HG03159 (cell line): ENCODE results near the gene PLD2.

Experiments used
- ATAC-seq: cut with Tn5 transposase; IDR thresholded peaks from one replicate; pipeline ENCODE4 v1.9.1; 2021; ENCODE audit warnings: mild to moderate bottlenecking, moderate library complexity; ENCODE audit not compliant: unreplicated experiment

PLD2 gene

GRCh38 chr17:4832829-4833177, 25.9 kb downstream of the PLD2 start:
- peak; percentile 9 for ATAC-seq

DNA sequence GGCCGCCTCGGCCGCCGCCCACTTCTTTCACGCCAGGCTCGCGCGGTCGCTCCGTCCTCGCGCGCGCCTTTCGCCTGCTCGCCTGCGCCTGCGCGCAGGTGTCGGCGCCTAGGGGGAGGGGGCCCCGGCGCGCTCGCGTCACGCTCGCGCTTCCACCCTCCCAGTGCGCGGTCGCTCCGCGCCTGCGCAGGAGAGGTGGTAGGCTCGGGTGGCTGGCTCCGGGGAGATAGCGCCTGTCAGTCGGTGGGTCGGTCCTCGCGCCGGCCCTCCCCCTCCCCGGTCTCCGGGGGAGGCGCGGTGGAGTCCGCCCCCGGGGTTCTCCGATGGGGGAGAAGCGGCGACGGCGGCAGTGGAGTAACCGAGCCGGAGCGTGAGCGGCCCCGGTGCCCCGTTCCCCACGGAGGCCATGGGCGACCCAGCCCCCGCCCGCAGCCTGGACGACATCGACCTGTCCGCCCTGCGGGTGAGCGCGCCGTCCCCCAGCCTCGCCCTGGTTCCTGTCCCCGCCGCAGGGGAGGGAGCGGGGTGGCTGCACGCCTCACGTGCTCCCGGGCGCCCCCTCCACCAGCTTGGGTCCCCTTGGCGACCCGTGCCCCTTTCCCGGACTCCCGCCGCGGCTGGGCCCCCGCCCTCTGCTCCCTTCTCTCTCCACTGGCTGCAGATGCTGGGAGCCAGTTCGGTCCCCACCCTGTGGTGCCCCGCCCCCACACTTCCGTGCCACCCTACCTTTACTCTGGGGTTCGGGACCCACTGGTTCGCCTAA, 26.4 kb downstream of the PLD2 start, which contains the start of gene MINK1:
MINK1 (plus strand) TSS at position 163 of the 763 bp plus-strand sequence; CDS start at position 407, 244 bp downstream.
- peak; percentile 78 for ATAC-seq

DNA sequence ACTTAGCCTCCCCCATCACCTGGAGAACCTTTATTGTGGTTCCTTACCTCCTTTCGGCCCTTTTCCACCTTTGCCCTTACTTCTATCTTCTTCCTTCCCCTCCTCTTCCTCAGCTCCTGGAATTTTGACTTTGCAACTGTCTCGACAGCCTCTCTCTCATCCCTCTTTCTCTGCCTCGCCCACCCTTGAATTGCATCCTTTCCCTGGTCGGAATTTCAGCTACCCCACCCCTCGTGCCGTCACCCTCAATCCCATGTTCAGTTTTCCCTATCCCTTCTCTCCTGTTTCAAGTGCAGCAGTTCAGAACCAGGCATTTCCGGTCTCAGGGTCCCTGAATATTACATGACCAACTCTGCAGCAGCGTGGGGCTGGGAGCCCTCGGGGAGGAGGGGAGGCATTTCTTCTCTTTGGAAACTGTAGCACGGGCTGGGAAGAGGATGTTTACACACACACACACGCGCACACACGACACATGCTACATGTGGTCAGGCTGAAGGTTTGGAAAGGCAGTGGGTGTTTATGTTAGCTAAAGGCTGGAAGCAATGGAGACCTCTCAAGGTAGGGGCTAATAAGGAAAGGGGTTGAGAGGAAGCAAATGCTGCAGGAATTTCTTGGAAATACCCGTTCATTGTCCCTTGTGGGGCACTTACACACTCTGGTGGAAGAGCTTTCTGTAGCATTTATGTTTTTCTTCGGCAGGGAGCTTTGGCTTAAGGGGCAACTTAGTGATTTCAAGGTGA, 27.2 kb downstream of the PLD2 start:
- no peak for ATAC-seq

DNA sequence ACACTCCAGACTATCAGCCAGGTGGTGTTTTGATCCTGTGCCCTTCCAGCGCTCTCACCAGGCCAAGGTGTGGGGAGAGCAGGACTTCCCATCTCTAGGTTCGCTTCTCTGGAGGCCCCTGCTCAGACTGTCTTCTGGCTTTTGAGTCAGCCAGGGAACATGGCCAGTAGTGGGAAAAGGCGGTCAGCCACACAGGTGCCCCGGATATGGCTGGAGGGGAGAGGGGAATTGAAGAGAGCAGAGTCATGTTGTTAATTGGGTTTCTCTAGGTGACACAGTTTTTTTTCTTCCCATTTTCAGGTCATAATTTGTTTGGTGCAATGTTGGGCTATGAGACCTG, 27.7 kb downstream of the PLD2 start:
- no peak for ATAC-seq

DNA sequence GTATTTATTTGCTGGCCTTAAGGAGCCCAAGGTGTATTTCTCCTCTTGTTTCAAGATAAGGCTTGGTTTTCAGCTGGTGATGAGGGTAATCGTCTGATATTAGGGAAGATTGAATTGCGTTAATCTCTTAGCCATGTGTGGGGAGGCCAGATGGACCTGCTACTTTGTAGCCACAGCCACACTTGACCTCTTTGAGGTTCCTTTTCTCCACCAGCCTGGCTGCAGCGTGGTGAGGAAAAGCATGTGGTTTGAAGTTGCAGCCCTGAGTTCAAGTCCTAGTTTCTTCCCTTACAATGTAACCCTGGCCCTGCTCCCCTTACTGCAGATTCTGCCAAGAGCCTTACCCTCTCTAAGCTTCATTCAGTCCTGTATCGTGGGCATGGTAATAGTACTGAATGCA, 29.3 kb downstream of the PLD2 start:
- no peak for ATAC-seq

- no peak for ATAC-seq
Measured at GRCh38 chr17:4837471-4838308, 30.7 kb downstream of the PLD2 start.

GRCh38 chr17:4838309-4838785, 31.4 kb downstream of the PLD2 start:
- no peak for ATAC-seq

DNA sequence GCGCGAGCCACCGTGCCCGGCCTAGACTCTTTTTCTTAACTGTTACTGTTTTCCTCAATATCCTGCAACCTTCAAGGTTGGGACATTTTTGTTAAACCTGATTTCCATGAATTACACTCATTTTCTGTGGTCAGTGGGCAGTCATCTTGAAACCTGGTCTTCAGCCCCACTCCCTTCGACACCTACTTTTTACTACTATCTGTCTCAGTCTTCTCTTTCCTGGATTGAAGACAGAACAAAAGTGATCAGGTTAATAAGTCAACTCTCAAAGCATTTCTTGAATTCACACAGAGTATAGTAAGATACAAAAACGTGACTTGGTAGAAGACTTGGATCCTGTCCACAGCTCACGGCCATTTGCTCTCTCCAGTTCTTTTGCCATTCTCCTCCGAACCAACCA, 32.3 kb downstream of the PLD2 start:
- no peak for ATAC-seq

DNA sequence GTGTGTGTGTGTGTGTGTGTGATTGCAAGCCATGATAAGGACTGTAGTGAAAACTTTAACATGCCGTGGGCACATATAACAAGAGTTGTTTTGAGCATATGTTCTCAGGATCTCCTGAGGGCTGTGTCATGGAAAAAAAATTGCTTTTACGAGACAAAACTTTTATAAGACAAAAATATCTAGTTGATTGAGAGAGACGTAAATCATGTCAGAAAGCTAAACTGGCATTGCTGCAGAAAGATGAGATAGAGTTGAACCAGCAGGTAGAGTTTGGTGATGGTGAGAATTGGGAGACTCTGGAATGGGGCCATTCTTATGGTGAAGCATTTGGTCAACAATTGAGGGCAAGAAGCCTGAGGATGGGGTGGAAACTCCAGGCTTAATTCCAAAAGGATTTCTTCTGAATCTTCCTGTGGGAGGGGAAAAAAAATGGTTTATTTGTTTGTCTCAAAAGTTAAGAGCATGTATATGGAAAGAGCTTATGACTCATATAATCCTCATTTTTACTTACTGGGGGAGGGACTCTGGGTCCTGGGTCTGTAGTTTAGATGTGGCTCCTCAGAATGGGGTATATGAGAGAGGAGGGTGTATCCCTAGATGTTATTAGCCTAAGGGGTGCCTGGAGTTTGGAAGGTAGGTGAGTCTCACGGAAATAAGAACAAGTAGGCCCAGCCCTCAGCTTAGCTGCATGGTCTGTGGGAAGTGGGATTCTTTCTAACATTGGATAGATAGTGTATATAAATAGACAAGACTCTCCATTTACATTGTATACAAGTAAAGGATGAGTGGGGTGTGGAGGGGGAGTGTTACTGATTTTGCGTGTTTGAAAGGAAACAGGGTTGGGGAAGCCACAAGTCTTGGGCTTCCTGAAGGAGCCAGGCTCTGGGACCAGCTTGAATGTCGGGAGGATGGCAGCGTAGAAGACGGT, 33.3 kb downstream of the PLD2 start:
- no peak for ATAC-seq

GRCh38 chr17:4840893-4841242, 33.9 kb downstream of the PLD2 start:
- ATAC-seq: no peak

DNA sequence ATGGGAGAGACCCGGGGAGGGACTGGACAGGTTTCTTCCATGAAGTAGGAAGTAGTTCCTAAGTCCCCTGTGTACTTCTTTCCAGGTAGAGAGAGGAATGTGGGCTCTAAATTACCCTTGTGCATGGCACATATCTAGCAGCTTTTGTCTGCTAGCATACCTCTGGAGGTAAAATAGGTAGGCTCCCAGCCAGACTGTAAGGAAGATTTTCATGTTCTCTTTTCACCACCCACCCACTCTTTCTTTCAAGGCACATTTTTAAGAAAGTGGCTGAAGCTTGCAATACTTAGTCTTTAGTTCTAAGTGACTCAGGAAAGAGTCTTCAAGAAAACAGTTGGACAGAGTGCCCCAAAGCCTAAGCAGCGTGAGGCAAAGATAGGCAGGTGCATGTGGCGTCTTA, 35.4 kb downstream of the PLD2 start:
- ATAC-seq: no peak

- ATAC-seq: no peak
Measured at GRCh38 chr17:4843321-4844000, 36.5 kb downstream of the PLD2 start.

GRCh38 chr17:4845118-4845517, 38.2 kb downstream of the PLD2 start:
- ATAC-seq: no peak

DNA sequence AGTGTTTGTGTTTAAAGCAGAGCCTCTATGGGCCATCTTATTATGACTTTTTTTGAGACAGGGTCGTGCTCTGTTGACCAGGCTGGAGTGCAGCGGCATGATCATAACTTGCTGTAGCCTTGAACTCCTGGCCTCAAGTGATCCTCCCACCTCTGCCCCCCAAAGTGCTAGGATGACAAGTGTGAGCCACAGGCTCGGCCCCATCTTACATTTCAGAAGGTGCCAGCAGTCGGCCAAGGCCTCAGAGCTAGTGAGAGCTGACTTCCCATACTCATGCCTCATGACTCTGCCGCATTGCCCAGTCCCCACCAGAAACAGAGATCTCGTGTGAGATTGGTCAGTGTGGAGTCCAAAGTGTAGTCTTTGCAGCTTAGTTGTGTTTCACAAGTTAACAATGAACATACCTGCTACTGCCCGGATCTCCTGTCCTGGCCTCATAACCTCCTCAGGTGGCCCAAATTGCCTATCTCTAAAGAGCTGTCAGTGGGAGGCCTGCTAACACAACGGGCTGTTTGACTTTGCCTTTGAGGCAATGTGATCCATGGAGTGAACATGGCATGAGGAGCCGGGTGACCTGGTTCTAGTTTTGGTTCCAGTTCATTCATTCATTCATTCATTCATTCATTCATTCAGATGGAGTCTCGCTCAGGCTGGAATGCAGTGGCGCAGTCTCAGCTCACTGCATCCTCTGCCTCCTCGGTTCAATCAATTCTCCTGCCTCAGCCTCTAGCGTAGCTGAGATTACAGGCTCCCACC, 39.9 kb downstream of the PLD2 start:
- no peak for ATAC-seq

GRCh38 chr17:4849011-4849536, 42.1 kb downstream of the PLD2 start:
- ATAC-seq: no peak

GRCh38 chr17:4850246-4850645, 43.3 kb downstream of the PLD2 start:
- ATAC-seq: no peak

- no peak for ATAC-seq
Measured at GRCh38 chr17:4851084-4851483, 44.1 kb downstream of the PLD2 start.

DNA sequence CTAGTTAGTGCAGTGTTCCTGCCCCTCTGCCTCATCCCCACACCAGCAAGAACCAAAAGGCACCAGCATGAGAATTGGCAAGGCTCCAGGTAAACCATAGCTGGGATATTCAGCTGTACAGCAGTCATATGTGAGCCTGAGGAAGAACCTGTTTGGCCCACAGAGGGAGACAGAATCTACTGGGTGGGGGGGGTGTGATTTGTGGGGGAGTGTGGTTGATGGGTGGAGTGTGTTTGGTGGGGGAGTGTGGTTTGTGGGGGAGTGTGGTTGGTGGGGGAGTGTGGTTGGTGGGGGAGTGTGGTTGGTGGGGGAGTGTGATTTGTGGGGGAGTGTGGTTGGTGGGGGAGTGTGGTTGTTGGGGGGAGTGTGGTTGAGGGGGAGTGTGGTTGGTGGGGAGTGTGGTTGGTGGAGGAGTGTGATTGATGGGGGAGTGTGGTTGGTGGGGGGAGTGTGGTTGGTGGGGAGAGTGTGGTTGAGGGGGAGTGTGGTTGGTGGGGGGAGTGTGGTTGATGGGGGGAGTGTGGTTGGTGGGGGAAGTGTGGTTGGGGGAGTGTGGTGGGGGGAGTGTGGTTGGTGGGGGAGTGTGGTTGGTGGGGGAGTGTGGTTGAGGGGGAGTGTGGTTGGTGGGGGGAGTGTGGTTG, 45.7 kb downstream of the PLD2 start:
- no peak for ATAC-seq
